DMS79 (cell line): ENCODE measurements around the gene PALMD.

ENCODE experiments used
- DNase-seq: peaks from one replicate; lab custom pipeline; 2025; lab: John Stamatoyannopoulos, UW

Gene PALMD

DNA sequence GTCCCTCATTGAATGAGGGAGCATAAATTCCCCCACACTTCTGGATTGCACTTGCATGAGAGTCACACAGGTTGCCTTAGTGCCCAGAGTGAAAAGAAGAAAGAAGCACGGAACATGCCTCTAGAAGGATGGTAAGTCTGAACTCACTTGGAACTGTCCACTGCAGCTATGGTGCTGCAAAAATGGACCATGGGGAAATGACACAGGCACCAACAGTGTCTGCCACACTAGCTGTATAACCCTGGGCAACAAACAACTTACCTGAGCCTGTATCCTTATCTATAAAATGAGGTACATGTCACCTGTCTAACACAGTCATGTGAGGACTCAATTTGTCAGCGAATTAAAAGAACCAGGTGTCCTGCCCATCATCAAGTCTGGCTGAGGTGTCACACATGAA, 50.7 kb downstream of the PALMD start:
- DNase-seq: no peak

DNA sequence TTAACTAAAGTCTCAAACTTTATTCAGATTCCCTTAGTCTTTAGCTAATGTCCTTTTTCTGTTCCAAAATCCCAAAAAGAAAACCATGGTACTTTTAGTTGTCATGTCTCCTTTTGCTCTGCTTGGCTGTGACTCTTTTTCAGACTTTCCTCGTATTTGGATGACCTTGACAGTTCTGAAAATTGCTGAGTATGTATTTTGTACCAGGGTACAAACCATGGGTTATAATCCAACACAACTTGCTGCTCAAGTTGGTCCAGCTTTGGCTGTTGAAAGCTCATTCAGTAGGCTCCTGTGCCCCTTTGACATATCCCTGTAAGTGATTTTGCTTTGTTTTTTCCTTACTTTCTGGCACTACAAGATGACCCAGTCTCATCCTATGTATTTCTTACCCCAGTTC, 51.7 kb downstream of the PALMD start:
- DNase-seq: no peak

GRCh38 chr1:99700020-99700419, 54.1 kb downstream of the PALMD start:
- DNase-seq: no peak

GRCh38 chr1:99702221-99702620, 56.3 kb downstream of the PALMD start:
- DNase-seq: no peak

DNA sequence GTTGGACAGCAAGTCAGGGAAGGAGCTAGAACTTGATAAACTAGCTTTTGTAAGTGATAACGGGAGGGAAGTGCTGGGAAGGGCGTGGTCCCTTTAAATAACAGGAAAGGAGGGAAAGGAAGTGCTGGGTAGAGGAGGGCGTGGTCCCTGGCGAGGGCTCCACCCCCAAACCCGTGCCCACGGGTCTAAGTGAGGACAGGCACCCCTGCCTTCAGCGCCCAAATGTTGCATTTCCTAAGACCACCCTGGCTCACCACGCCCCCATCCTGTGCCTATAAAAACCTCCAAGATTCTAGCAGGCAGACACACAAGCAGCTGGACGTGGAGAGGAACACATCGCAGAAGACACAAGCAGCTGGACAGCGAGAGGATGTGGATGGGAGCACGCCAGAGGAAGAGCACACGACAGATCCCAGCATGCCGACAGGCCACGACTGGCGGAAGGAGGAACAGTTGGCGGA, 58.5 kb downstream of the PALMD start:
- DNase-seq: no peak

GRCh38 chr1:99705385-99705784, 59.5 kb downstream of the PALMD start:
- DNase-seq: no peak

GRCh38 chr1:99707535-99708142, 61.7 kb downstream of the PALMD start:
- peak; percentile 29 for DNase-seq

DNA sequence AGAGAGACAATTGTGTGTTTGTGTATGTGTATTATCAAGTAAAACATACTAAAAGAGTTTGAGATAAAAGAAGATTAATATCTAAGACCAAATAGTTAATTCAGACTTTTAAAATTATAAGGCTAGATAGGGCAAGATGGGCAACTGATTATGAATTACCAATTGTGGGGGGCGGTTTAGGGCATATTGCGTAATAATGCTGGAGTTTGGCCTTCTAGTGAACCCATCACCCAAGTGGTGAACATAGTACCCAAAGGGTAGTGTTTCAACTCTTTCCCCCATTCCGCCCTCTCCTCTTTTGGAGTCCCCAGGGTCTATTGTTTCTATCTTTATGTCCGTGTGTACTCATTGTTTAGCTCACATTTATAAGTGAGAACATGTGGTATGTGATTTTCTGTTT, 65.1 kb downstream of the PALMD start:
- no peak for DNase-seq

- DNase-seq: no peak
Measured at GRCh38 chr1:99713006-99713405, 67.1 kb downstream of the PALMD start.

DNA sequence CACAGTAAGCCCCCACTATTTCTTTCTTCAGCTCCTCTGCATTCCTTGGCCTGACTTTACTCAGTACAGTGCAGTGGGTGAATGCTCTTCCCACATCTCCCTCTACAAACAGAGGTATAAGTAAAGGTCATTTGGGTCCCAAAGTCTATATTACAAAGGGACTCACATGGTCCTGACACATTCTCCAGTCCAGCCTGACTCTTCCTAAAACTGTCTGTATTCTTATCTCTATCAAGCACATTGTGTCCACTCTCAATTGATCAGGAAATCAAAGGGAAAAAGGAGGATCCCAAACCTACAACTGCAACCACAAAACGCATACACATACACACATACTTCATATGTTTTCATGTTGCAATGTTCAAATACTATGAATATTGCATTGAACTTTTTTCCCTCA, 71.1 kb downstream of the PALMD start:
- no peak for DNase-seq

GRCh38 chr1:99723251-99723650, 77.3 kb downstream of the PALMD start:
- no peak for DNase-seq

DNA sequence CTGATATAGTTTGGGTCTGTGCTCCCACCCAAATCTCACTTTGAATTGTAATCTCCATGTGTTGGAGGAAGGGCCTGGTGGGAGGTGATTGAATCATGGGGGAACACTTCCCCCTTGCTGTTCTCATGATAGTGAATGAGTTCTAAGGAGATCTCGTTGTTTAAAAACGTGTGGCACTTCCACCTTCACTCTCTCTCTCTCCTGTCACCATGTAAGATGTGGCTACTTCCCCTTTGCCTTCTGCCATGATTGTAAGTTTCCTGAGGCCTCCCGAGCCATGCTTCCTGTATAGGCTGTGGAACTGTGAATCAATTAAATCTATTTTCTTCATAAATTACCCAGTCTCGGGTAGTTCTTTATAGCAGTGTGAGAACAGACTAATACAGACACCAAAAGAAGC, 80.1 kb downstream of the PALMD start:
- no peak for DNase-seq

DNA sequence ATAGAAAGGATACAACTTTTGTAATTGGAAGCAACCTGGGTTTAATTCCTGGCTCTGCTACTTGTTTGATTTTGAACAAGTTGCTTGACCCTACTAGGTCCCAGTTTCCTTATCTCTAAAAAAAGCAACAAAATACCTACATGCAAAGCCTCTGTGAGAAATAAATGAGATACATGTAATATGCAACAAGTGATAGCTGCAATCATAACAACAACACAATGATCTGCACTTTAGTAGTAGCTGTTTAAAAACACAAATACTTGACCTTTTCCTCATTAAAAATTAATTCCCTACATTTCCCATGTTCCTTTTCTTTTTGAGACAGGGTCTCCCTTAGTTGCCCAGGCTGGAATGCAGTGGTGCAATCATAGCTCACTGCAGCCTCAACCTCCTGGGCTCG, 80.5 kb downstream of the PALMD start:
- no peak for DNase-seq

DNA sequence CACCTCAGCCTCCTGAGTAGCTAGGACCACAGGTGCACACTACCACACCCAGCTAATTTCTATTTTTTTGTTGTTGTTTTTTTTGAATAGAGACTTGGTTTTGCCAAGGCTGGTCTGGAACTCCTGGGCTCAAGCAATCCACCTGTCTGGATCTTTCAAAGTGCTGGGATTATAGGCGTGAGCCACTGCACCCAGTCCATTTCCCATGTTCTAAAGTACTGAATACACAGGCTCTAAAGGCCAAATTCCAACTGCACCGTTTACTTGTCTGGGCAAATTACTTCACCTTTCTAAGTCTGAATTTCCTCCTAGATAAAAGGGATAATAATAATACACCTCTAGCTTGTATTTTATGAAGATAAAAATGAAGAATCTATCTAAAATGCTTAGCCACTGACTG, 80.9 kb downstream of the PALMD start:
- DNase-seq: no peak

DNA sequence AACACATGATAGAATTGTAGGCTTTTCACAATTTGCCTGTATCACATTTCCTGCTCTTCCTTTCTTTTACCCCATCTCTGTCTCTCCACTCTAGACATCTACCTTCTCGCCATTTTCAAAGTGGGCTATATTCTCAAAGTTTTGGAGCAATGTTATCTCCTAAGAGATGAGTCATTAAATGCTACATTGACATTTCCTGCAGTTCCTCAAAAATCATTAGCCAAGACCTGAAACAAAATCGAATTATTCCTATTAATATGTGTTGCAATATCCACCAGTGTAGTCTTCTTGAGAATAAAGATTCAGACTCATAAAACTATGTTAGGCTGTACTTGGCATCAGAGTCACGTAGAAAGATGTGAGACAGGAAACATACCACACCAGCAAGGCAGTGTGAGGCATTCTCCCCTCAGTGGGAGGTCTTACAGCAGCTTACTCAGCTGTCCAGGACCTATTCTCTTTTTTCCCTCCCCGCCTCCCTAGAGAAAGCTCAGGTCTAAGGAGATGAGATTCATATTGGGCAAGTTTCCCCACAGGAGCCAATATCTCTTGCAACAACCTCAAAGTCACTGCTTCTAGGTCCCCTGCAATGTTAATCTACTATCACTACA, 81.8 kb downstream of the PALMD start:
- DNase-seq: no peak

DNA sequence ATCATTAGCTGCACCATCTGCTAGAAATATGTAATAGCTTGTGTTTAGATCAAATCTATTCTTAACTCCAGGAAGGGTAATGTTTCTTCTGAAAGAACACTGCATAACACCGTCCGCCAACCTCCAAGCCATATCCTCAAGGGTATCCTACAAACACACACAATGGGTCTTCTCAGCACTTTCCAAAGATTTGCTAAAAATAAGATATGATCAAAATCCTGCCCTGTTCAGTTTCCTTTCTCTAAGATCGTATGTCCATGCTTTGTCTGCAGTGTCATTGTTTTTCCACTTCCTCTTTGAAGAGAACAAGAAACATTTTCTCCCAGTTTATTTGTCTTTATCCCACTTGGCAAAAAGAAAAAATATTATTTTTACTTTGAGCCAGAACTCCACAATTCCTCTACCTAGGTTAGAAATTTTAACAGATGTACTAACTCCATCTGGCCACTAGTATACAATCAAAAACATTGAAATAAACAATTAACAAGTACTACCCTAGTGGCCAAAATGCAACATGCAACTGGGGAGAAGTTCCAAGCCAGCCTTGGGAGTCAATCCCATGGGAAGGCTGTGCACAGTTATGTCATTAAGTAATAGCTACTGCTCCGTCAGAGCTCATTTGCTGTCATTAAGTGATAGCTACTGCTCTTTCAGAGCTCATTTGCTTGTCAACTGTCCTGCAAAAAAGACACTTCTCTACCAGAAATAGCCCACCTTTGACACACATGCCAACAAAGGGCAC, 82.8 kb downstream of the PALMD start:
- no peak for DNase-seq

- DNase-seq: no peak
Measured at GRCh38 chr1:99731384-99731783, 85.5 kb downstream of the PALMD start.

DNA sequence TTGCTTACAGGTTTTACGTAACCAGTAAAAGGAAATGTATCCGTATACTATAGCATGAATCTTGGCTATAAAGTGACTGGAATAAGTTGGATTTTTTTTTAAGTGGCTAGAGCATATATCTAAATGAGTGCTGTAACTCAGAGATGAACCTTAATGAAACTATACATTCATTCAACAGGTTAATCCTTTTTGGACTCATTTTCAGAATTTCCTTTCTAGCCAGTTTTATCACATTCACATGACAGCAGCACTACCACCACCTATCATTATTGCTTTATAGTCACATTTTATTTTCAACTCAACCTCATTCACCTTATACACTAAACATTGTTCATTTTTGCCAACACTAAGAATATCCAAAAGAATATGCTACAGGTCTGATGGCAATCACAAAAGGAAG, 89.9 kb downstream of the PALMD start:
- DNase-seq: no peak

DNA sequence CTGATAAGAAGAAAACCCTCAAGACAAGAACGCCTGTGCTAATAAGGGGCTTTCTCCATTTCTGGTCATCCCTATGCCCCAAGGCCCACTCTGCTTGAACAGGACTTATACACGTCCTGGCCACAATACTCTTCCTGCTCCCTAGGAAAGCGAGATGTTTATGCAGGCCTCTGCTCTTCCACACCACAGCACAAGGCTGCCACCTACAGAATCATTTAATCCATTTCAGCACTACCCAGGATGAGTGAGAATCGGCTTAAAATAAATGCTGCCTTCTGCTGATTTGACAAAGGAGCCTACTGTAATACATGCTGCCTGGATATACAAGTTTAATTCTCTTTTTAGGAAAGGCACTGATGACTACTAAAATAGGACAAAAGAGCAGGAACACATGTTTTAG, 91.1 kb downstream of the PALMD start:
- DNase-seq: peak; percentile 1

GRCh38 chr1:99738858-99739465, 93.0 kb downstream of the PALMD start:
- no peak for DNase-seq

DNA sequence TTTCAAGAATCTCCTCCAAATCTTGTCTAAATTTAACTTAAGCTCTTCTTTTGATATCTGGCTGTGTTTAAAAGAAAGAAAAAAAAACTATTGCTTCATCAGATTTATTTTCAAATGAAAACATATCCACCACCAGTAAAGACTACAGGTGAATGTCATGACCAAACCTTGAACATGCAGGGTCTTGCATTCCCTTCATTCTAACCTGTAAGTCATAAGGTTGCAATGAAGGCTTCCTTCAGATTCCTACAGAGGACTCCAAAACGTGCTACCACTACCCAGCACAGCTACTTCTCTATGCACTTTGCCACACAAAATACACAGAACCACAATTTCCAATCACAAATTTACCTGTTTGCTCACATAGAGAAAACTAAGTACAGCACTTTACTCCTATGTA, 94.2 kb downstream of the PALMD start:
- no peak for DNase-seq
